ENCODE results near the gene ZSCAN12.
A peak's percentile ranks its signal among the peaks of the same experiment; 100 is the strongest.
"Not testable (repeated sequence)": the region's sequence is repeated elsewhere in the genome, so short reads cannot be mapped to it uniquely, and the experiment has no call there.

ZSCAN12 gene

GRCh38 chr6:28399350-28400121 lies at the start of gene ZSCAN12:
TSS of gene ZSCAN12 (minus strand) at chr6:28399747. CDS start at chr6:28398405, 1,342 bp downstream.
- DNase-seq: peak; percentile 88

- DNase-seq: no peak
Observed at GRCh38 chr6:28449056-28449455, 49.5 kb upstream of the ZSCAN12 start.

- DNase-seq: not testable (repeated sequence)
Observed at GRCh38 chr6:28447512-28447906, 48.0 kb upstream of the ZSCAN12 start.

- peak; percentile 33 for DNase-seq
Observed at GRCh38 chr6:28446818-28447511, 47.4 kb upstream of the ZSCAN12 start.

GRCh38 chr6:28444759-28445158 lies 45.2 kb upstream of the ZSCAN12 start:
- DNase-seq: not testable (repeated sequence)

GRCh38 chr6:28443112-28443773 lies 43.7 kb upstream of the ZSCAN12 start, which contains the start of gene ZSCAN23:
TSS of gene ZSCAN23 (minus strand) at chr6:28443491. CDS start at chr6:28436266, 7,225 bp downstream.
- peak; percentile 87 for DNase-seq

GRCh38 chr6:28442586-28442985 lies 43.0 kb upstream of the ZSCAN12 start:
- DNase-seq: no peak

- no peak for DNase-seq
Observed at GRCh38 chr6:28436404-28436803, 36.9 kb upstream of the ZSCAN12 start.

GRCh38 chr6:28433119-28433518 lies 33.6 kb upstream of the ZSCAN12 start:
- DNase-seq: no peak

GRCh38 chr6:28429781-28430180 lies 30.2 kb upstream of the ZSCAN12 start:
- no peak for DNase-seq

- no peak for DNase-seq
Observed at GRCh38 chr6:28425944-28426541, 26.5 kb upstream of the ZSCAN12 start.

GRCh38 chr6:28424163-28424562 lies 24.6 kb upstream of the ZSCAN12 start:
- no peak for DNase-seq

- no peak for DNase-seq
Observed at GRCh38 chr6:28423546-28423945, 24.0 kb upstream of the ZSCAN12 start.

GRCh38 chr6:28413681-28414080 lies 14.1 kb upstream of the ZSCAN12 start:
- DNase-seq: no peak

GRCh38 chr6:28410767-28411166 lies 11.2 kb upstream of the ZSCAN12 start:
- DNase-seq: no peak

GRCh38 chr6:28408076-28408802 lies 8.7 kb upstream of the ZSCAN12 start:
- no peak for DNase-seq

- no peak for DNase-seq
Observed at GRCh38 chr6:28407401-28407800, 7.9 kb upstream of the ZSCAN12 start.

GRCh38 chr6:28403923-28404322 lies 4.4 kb upstream of the ZSCAN12 start:
- DNase-seq: not testable (repeated sequence)

- no peak for DNase-seq
Observed at GRCh38 chr6:28402197-28402596, 2.6 kb upstream of the ZSCAN12 start.

GRCh38 chr6:28401172-28401571 lies 1.6 kb upstream of the ZSCAN12 start:
- no peak for DNase-seq

GRCh38 chr6:28400122-28400451 lies 540 bp upstream of the ZSCAN12 start:
- DNase-seq: no peak

GRCh38 chr6:28395918-28396317 lies 3.6 kb downstream of the ZSCAN12 start:
- DNase-seq: no peak
